HEK293 (cell line): Measurements from ENCODE around the gene TSPEAR.

Source experiments
- CTCF ChIA-PET: fragments of 350-600 bp; formaldehyde crosslinking; extraction: SDS; loops from one replicate; lab custom pipeline; 2021; ENCODE audit warnings: antibody characterized with exemption; lab: Yijun Ruan, JAX
- POLR2A ChIA-PET: fragments of 300-600 bp; formaldehyde crosslinking; extraction: SDS; loops from one replicate; lab custom pipeline; 2020; ENCODE audit warnings: antibody characterized with exemption, inconsistent platforms; lab: Yijun Ruan, JAX
- H3K27ac ChIP-seq: fragments of 200-500 bp; sonication (Bioruptor generic); 2 replicates; pipeline ENCODE4 v1.5.1; 2014; ENCODE audit warnings: low read depth, low read length, control low read depth, inconsistent platforms; ENCODE audit errors: extremely low read depth
- H3K36me3 ChIP-seq, 2 experiments: fragments of 200-500 bp in 1 of 2; sonication (Bioruptor generic) in 1 of 2; 1 replicate in 1 of 2; 2 replicates in 1 of 2; pipeline ENCODE4 v1.5.1; 2014 to 2017; ENCODE audit warnings: inconsistent platforms in 2 of 2, low read length in 2 of 2; ENCODE audit not compliant: control insufficient read depth in 2 of 2, insufficient read depth in 1 of 2
- H3K4me1 ChIP-seq: fragments of 200-500 bp; sonication (Bioruptor generic); 2 replicates; pipeline ENCODE4 v1.5.1; 2014; ENCODE audit warnings: mild to moderate bottlenecking, low read length, inconsistent platforms; ENCODE audit not compliant: control insufficient read depth, insufficient read depth
- H3K4me3 ChIP-seq: 2 replicates; pipeline ENCODE4 v1.5.1; 2011; ENCODE audit warnings: low read depth, mild to moderate bottlenecking, control low read depth, low read length, moderate library complexity
- H3K9me3 ChIP-seq: fragments of 200-500 bp; sonication (Bioruptor generic); 2 replicates; pipeline ENCODE4 v1.5.1; 2014; ENCODE audit warnings: low read depth, low read length, inconsistent platforms; ENCODE audit not compliant: control insufficient read depth, insufficient read depth
- GLI4 ChIP-seq: fragments of 450-650 bp; formaldehyde crosslinking; IDR thresholded peaks from 2 replicates; pipeline ENCODE4 v1.5.1; 2016; ENCODE audit warnings: missing biosample characterization, missing genetic modification characterization
- OVOL3 ChIP-seq: fragments of 450-650 bp; formaldehyde crosslinking; IDR thresholded peaks from 2 replicates; pipeline ENCODE4 v1.5.1; 2016; ENCODE audit warnings: missing biosample characterization, missing genetic modification characterization
- REPIN1 ChIP-seq: fragments of 450-650 bp; formaldehyde crosslinking; IDR thresholded peaks from 2 replicates; pipeline ENCODE4 v1.5.1; 2017; ENCODE audit warnings: missing biosample characterization, missing genetic modification characterization, low read depth
- YY1 ChIP-seq: fragments of 450-650 bp; formaldehyde crosslinking; IDR thresholded peaks from 2 replicates; pipeline ENCODE4 v1.5.1; 2018; ENCODE audit warnings: missing biosample characterization, missing genetic modification characterization
- ZBTB10 ChIP-seq: fragments of 450-650 bp; formaldehyde crosslinking; IDR thresholded peaks from 2 replicates; pipeline ENCODE4 v1.5.1; 2016; ENCODE audit warnings: missing biosample characterization, missing genetic modification characterization
- ZBTB11 ChIP-seq: fragments of 450-650 bp; formaldehyde crosslinking; conservative IDR thresholded peaks from 2 replicates; pipeline ENCODE4 v1.5.1; 2016; ENCODE audit warnings: low read depth, missing biosample characterization, missing genetic modification characterization
- ZFHX2 ChIP-seq: fragments of 450-650 bp; formaldehyde crosslinking; conservative IDR thresholded peaks from 2 replicates; pipeline ENCODE4 v1.5.1; 2016; ENCODE audit warnings: missing biosample characterization, missing genetic modification characterization
- ZNF132 ChIP-seq: fragments of 450-650 bp; formaldehyde crosslinking; IDR thresholded peaks from 2 replicates; pipeline ENCODE4 v1.5.1; 2017; ENCODE audit warnings: missing biosample characterization, missing genetic modification characterization, borderline replicate concordance
- ZNF146 ChIP-seq: fragments of 450-650 bp; formaldehyde crosslinking; IDR thresholded peaks from 2 replicates; pipeline ENCODE4 v1.5.1; 2016; ENCODE audit warnings: missing biosample characterization, missing genetic modification characterization
- ZNF221 ChIP-seq: fragments of 450-650 bp; formaldehyde crosslinking; IDR thresholded peaks from 2 replicates; pipeline ENCODE4 v1.5.1; 2017; ENCODE audit warnings: missing biosample characterization, missing genetic modification characterization, borderline replicate concordance
- ZNF24 ChIP-seq: fragments of 450-650 bp; formaldehyde crosslinking; IDR thresholded peaks from 2 replicates; pipeline ENCODE4 v1.5.1; 2016; ENCODE audit warnings: missing biosample characterization, missing genetic modification characterization
- ZNF362 ChIP-seq: fragments of 450-650 bp; formaldehyde crosslinking; IDR thresholded peaks from 2 replicates; pipeline ENCODE4 v1.5.1; 2016; ENCODE audit warnings: missing biosample characterization, missing genetic modification characterization
- ZNF404 ChIP-seq: fragments of 450-650 bp; formaldehyde crosslinking; IDR thresholded peaks from 2 replicates; pipeline ENCODE4 v1.5.1; 2017; ENCODE audit warnings: missing biosample characterization, missing genetic modification characterization
- ZNF416 ChIP-seq: fragments of 450-650 bp; formaldehyde crosslinking; IDR thresholded peaks from 2 replicates; pipeline ENCODE4 v1.5.1; 2016; ENCODE audit warnings: missing biosample characterization, missing genetic modification characterization
- ZNF426 ChIP-seq: fragments of 450-650 bp; formaldehyde crosslinking; IDR thresholded peaks from 2 replicates; pipeline ENCODE4 v1.5.1; 2017; ENCODE audit warnings: missing biosample characterization, missing genetic modification characterization, mild to moderate bottlenecking, inconsistent platforms, moderate library complexity
- ZNF48 ChIP-seq: fragments of 450-650 bp; formaldehyde crosslinking; IDR thresholded peaks from 2 replicates; pipeline ENCODE4 v1.5.1; 2016; ENCODE audit warnings: missing biosample characterization, missing genetic modification characterization
- ZNF501 ChIP-seq: fragments of 450-650 bp; formaldehyde crosslinking; IDR thresholded peaks from 2 replicates; pipeline ENCODE4 v1.5.1; 2016; ENCODE audit warnings: missing biosample characterization, missing genetic modification characterization
- ZNF544 ChIP-seq: fragments of 450-650 bp; formaldehyde crosslinking; IDR thresholded peaks from 2 replicates; pipeline ENCODE4 v1.5.0; 2017; ENCODE audit warnings: missing biosample characterization, missing genetic modification characterization
- ZNF561 ChIP-seq: fragments of 450-650 bp; IDR thresholded peaks from 2 replicates; pipeline ENCODE4 v1.5.1; 2018; ENCODE audit warnings: missing biosample characterization, missing genetic modification characterization, borderline replicate concordance
- ZNF585B ChIP-seq: fragments of 450-650 bp; formaldehyde crosslinking; IDR thresholded peaks from 2 replicates; pipeline ENCODE4 v1.5.1; 2016; ENCODE audit warnings: missing biosample characterization, missing genetic modification characterization
- ZNF76 ChIP-seq: fragments of 450-650 bp; formaldehyde crosslinking; IDR thresholded peaks from 2 replicates; pipeline ENCODE4; 2016; ENCODE audit warnings: low read depth, missing biosample characterization, missing genetic modification characterization, borderline replicate concordance
- TF ChIP-seq, protein P1 (sequence below): fragments of 450-650 bp; formaldehyde crosslinking; IDR thresholded peaks from 2 replicates; pipeline ENCODE4 v1.5.1; 2016; ENCODE audit warnings: missing biosample characterization, missing genetic modification characterization
- TF ChIP-seq, protein P2 (sequence below): fragments of 450-650 bp; formaldehyde crosslinking; IDR thresholded peaks from 2 replicates; pipeline ENCODE4; 2016; ENCODE audit warnings: missing biosample characterization, missing genetic modification characterization

The TSPEAR gene

GRCh38 chr21:44657635-44658540 lies 53.5 kb downstream of the TSPEAR start, which contains the start of gene KRTAP12-3:
Gene KRTAP12-3, plus strand, starts transcription at chr21:44657932. Its CDS starts 48 bp downstream, at chr21:44657980.
- H3K4me3 ChIP-seq: no peak within 1 kb of the TSS
- POLR2A ChIA-PET: no interaction called here
- CTCF ChIA-PET: interaction anchor here (0.5 kb wide), 1 partner anchor 212 kb away, joined by 5 read pairs; no protein-coding TSS in a partner anchor
- no peaks in the 10 kb centered on the region for H3K9me3 ChIP-seq
- TF ChIP-seq ZBTB10 (no peak), ZNF404 (tag by site-specific recombination) (no peak), ZNF416 (tag by site-specific recombination) (no peak), ZNF221 (tag by site-specific recombination) (no peak), OVOL3 (tag by site-specific recombination) (no peak), ZNF426 (no peak), ZNF501 (no peak), ZNF585B (tag by site-specific recombination) (no peak), ZNF24 (tag by site-specific recombination) (no peak)
- no peak within 1 kb of the TSS for H3K27ac ChIP-seq
- H3K4me1 ChIP-seq: no peaks in the 10 kb centered on the region
- no peaks in the 10 kb centered on the region for H3K36me3 ChIP-seq

DNA sequence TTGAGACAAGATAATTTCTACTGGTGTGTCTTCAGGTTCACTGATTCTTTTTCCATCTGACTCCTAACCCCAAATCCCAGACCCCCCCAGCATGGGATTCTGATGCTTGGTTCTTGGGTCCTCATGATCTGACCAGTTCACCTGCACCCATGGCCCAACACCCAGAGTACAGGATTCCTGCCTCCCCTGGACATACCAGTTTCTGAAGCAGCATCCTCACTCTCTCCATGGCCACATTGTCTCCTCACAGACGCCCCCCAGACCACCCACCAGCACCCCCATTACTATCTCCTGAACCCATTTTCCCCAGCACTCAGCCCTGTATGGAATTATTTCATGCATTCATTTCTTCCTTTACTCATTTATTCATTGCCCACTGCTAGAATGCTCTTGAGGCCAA lies 54.5 kb downstream of the TSPEAR start:
- CTCF ChIA-PET: no interaction called here
- Histone ChIP-seq H3K9me3 (no peaks in the 10 kb centered on the region), H3K4me1 (no peaks in the 10 kb centered on the region), H3K27ac (no peak overlapping the region), H3K4me3 (no peak overlapping the region), H3K36me3 (no peaks in the 10 kb centered on the region)
- TF ChIP-seq ZNF544 (tag by site-specific recombination) (no peak), ZNF76 (no peak), ZNF362 (tag by site-specific recombination) (no peak), ZBTB11 (tag by site-specific recombination) (no peak), REPIN1 (no peak), ZNF561 (no peak), YY1 (tag by site-specific recombination) (no peak), ZFHX2 (no peak), ZNF48 (tag by site-specific recombination) (no peak), ZNF132 (tag by site-specific recombination) (no peak), GLI4 (tag by site-specific recombination) (no peak), ZNF146 (tag by site-specific recombination) (no peak)
- TF ChIP-seq, protein P1, sequence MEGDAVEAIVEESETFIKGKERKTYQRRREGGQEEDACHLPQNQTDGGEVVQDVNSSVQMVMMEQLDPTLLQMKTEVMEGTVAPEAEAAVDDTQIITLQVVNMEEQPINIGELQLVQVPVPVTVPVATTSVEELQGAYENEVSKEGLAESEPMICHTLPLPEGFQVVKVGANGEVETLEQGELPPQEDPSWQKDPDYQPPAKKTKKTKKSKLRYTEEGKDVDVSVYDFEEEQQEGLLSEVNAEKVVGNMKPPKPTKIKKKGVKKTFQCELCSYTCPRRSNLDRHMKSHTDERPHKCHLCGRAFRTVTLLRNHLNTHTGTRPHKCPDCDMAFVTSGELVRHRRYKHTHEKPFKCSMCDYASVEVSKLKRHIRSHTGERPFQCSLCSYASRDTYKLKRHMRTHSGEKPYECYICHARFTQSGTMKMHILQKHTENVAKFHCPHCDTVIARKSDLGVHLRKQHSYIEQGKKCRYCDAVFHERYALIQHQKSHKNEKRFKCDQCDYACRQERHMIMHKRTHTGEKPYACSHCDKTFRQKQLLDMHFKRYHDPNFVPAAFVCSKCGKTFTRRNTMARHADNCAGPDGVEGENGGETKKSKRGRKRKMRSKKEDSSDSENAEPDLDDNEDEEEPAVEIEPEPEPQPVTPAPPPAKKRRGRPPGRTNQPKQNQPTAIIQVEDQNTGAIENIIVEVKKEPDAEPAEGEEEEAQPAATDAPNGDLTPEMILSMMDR: no peak
- TF ChIP-seq, protein P2, sequence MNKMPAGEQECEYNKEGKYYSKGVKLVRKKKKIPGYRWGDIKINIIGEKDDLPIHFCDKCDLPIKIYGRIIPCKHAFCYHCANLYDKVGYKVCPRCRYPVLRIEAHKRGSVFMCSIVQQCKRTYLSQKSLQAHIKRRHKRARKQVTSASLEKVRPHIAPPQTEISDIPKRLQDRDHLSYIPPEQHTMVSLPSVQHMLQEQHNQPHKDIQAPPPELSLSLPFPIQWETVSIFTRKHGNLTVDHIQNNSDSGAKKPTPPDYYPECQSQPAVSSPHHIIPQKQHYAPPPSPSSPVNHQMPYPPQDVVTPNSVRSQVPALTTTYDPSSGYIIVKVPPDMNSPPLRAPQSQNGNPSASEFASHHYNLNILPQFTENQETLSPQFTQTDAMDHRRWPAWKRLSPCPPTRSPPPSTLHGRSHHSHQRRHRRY: no peak
- POLR2A ChIA-PET: no interaction called here
